DOHH2 (cell line): Measurements from ENCODE around the gene CACNB1.

Experiments
- CTCF ChIP-seq: fragments of 200-600 bp; sonication (generic); IDR thresholded peaks from one replicate; pipeline ENCODE4 v1.5.1; 2014; ENCODE audit warnings: antibody characterized with exemption, mild to moderate bottlenecking, low read depth, low read length; ENCODE audit not compliant: poor library complexity, severe bottlenecking
- EZH2phosphoT487 ChIP-seq: fragments of 200-600 bp; sonication (generic); IDR thresholded peaks from 2 replicates; pipeline ENCODE4 v1.6.1; 2017; ENCODE audit warnings: borderline replicate concordance, mild to moderate bottlenecking, antibody characterized with exemption, low read length, moderate library complexity, mixed read lengths

- TF ChIP-seq CTCF, result no peak
- no peak for TF ChIP-seq EZH2phosphoT487
These were observed 25.7 kb upstream of the CACNB1 start for GRCh38 chr17:39222866-39223834.
